Osteoblast (primary cell): ENCODE measurements around the gene ACTR10. TPM values are rescaled to one million over a fixed set of nuclear protein-coding genes. Genes with fewer than 3 reads are reported as not detected.

ENCODE experiments used
- DNase-seq: peaks from one replicate; pipeline ENCODE4 v3.0.0; 2011; ENCODE audit warnings: low spot score, mixed read lengths; ENCODE audit not compliant: insufficient read length; ENCODE audit errors: missing footprints
- H2AFZ ChIP-seq: 2 replicates; pipeline ENCODE4 v1.6.0; 2011; ENCODE audit warnings: mild to moderate bottlenecking, low read length
- H3K27ac ChIP-seq: 2 replicates; pipeline ENCODE4 v1.5.1; 2011; ENCODE audit warnings: mild to moderate bottlenecking, low read depth, low read length, moderate library complexity
- H3K27me3 ChIP-seq: 2 replicates; pipeline ENCODE4 v1.6.0; 2012; ENCODE audit warnings: mild to moderate bottlenecking, control low read depth, inconsistent platforms, low read length, moderate library complexity; ENCODE audit not compliant: insufficient read depth
- H3K36me3 ChIP-seq: 2 replicates; pipeline ENCODE4 v1.5.1; 2011; ENCODE audit warnings: mild to moderate bottlenecking, low read length, control low read depth, moderate library complexity; ENCODE audit not compliant: insufficient read depth
- H3K4me1 ChIP-seq: 2 replicates; pipeline ENCODE4 v1.5.1; 2011; ENCODE audit warnings: mild to moderate bottlenecking, low read length, control low read depth, moderate library complexity; ENCODE audit not compliant: insufficient read depth
- H3K4me2 ChIP-seq: 2 replicates; pipeline ENCODE4 v1.6.0; 2011; ENCODE audit warnings: mild to moderate bottlenecking, low read length; ENCODE audit not compliant: insufficient read depth
- H3K4me3 ChIP-seq: fragments of 200-600 bp; sonication (generic); 3 replicates; pipeline ENCODE4 v1.5.1; 2012; ENCODE audit warnings: mild to moderate bottlenecking, low read length, inconsistent platforms; ENCODE audit not compliant: insufficient read depth
- H3K79me2 ChIP-seq: 2 replicates; pipeline ENCODE4 v1.6.0; 2012; ENCODE audit warnings: mild to moderate bottlenecking, low read length, control low read depth, inconsistent platforms; ENCODE audit not compliant: insufficient read depth
- H3K9me3 ChIP-seq: 2 replicates; pipeline ENCODE4 v1.5.1; 2011; ENCODE audit warnings: low read depth, low read length, control low read depth
- H4K20me1 ChIP-seq: 2 replicates; pipeline ENCODE4 v1.6.0; 2012; ENCODE audit warnings: mild to moderate bottlenecking, low read length, control low read depth; ENCODE audit not compliant: insufficient read depth
- total RNA-seq: library from RNA; depleted of rRNA; stranded (reverse); fragments of >200 nt; gene quantifications from 2 replicates; pipeline ENCODE4 v1.2.3, GENCODE V29; 2012
- TF ChIP-seq, protein P1 (sequence below): IDR thresholded peaks from 2 replicates; pipeline ENCODE4 v1.5.1; 2011; ENCODE audit warnings: mild to moderate bottlenecking, low read depth, low read length, moderate library complexity; ENCODE audit errors: extremely low read depth

The ACTR10 gene
- total RNA-seq, 1 donor: 63.0 TPM

DNA sequence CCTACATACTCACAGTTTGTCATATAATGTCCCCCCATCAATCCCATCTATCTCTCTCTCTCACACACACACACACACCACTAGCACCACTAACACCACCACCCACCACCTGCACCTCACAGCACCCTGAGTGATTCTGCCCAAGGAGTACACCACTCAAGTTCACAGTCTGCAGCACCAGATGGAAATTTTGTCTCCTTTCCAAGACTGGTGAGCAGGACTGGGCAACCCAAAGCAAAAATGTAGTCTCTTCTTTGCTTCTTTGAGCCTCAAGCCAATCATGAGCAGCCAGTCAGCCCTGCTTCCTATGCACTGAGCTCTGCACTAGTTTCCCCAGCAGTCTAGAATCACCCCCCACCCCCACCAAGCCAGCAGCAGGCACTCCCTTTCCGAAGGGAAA is 32.9 kb upstream of the ACTR10 start:
- peaks cover 13% of the 10 kb centered on the region for H3K4me1 ChIP-seq
- TF ChIP-seq, protein P1, sequence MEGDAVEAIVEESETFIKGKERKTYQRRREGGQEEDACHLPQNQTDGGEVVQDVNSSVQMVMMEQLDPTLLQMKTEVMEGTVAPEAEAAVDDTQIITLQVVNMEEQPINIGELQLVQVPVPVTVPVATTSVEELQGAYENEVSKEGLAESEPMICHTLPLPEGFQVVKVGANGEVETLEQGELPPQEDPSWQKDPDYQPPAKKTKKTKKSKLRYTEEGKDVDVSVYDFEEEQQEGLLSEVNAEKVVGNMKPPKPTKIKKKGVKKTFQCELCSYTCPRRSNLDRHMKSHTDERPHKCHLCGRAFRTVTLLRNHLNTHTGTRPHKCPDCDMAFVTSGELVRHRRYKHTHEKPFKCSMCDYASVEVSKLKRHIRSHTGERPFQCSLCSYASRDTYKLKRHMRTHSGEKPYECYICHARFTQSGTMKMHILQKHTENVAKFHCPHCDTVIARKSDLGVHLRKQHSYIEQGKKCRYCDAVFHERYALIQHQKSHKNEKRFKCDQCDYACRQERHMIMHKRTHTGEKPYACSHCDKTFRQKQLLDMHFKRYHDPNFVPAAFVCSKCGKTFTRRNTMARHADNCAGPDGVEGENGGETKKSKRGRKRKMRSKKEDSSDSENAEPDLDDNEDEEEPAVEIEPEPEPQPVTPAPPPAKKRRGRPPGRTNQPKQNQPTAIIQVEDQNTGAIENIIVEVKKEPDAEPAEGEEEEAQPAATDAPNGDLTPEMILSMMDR: no peak

DNA sequence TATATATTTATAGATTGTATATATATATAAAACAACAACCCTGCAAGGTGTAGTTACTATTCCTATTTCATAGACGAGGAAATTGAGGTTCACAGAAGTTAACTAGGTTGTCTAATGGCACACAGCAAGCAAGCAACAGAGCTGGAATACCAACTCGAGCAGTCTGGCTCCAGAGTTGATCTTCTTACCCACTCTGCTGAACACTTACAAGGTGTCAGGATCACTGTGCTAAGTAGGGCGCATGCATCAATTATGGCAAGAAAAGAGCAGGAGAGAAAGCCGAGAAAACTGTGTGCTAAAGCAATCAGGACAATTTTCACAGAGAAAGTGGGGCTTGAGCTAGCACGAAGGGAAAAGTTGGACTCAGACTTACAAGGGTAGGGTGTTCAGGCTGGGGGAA is 32.1 kb upstream of the ACTR10 start:
- Histone ChIP-seq H3K4me3 (no peak overlapping the region), H3K27me3 (no peaks in the 10 kb centered on the region), H3K4me2 (no peak overlapping the region), H3K4me1 (peaks cover 13% of the 10 kb centered on the region), H4K20me1 (no peaks in the 10 kb centered on the region), H3K27ac (no peak overlapping the region), H3K9me3 (no peaks in the 10 kb centered on the region), H3K79me2 (no peaks in the 10 kb centered on the region), H3K36me3 (no peaks in the 10 kb centered on the region), H2AFZ (no peak overlapping the region)
- no peak for DNase-seq
- TF ChIP-seq, protein P1: no peak

More for the DNA sequence above, 32.9 kb upstream of the ACTR10 start:
- Histone ChIP-seq H2AFZ (no peak overlapping the region), H3K79me2 (no peaks in the 10 kb centered on the region), H3K4me3 (no peak overlapping the region), H3K4me2 (no peak overlapping the region), H3K27me3 (no peaks in the 10 kb centered on the region), H4K20me1 (no peaks in the 10 kb centered on the region), H3K9me3 (no peaks in the 10 kb centered on the region), H3K27ac (no peak overlapping the region), H3K36me3 (no peaks in the 10 kb centered on the region)
- no peak for DNase-seq

DNA sequence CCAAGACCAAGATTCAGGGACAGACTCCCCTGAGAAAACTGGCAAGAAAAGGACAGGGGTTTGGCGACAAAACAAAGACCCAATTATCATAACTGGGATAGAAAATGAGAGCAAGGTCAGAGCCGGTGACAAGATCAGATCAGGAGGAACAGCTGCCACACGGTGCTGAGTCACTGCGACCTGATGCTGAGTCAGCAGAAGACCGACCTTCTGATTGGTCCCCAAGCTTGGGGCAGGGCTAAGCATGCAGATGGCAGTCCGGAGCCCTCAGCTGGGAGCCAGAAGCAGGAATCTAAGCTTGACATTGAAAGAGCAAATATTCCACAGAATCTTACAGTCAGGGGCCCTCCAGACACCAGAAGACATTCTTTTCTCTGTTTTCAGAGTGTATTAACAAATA is 28.9 kb upstream of the ACTR10 start:
- peak overlapping the region; percentile 15 for H3K4me2 ChIP-seq
- TF ChIP-seq, protein P1: no peak

DNA sequence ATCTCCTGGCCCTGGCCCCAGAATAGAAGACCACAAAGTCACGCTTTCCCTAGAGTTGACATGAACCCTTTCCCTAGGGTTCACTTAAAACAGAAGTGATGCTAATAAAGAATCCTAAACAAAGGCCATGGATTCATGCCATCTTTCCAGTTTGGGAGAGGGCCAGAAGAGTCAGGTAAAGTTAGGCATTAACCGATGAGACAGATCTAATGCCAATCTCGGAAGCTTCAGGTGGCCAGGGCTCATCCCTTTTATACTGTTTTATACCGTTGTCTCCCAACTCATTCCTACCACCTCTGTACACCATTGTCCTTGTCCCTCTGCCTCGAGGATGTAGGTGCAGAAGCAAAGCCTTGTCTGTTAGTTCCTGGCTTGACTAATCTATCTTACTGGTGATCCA is 22.8 kb upstream of the ACTR10 start:
- no peaks in the 10 kb centered on the region for H3K9me3 ChIP-seq
- H3K27me3 ChIP-seq: no peaks in the 10 kb centered on the region
- no peaks in the 10 kb centered on the region for H3K4me1 ChIP-seq
- no peaks in the 10 kb centered on the region for H4K20me1 ChIP-seq
- H2AFZ ChIP-seq: no peak overlapping the region
- DNase-seq: no peak
- no peak overlapping the region for H3K4me3 ChIP-seq
- no peak overlapping the region for H3K27ac ChIP-seq
- no peaks in the 10 kb centered on the region for H3K36me3 ChIP-seq
- TF ChIP-seq, protein P1: no peak
- no peaks in the 10 kb centered on the region for H3K79me2 ChIP-seq
- H3K4me2 ChIP-seq: no peak overlapping the region

More for the DNA sequence above, 28.9 kb upstream of the ACTR10 start:
- H3K79me2 ChIP-seq: no peaks in the 10 kb centered on the region
- H2AFZ ChIP-seq: no peak overlapping the region
- no peaks in the 10 kb centered on the region for H3K27me3 ChIP-seq
- no peak overlapping the region for H3K27ac ChIP-seq
- H4K20me1 ChIP-seq: no peaks in the 10 kb centered on the region
- H3K36me3 ChIP-seq: no peaks in the 10 kb centered on the region
- DNase-seq: peak; percentile 92
- H3K9me3 ChIP-seq: no peaks in the 10 kb centered on the region
- no peak overlapping the region for H3K4me3 ChIP-seq
- H3K4me1 ChIP-seq: peaks cover 7% of the 10 kb centered on the region
